GM12865 (cell line): Measurements from ENCODE around the gene IL18RAP.

Experiments
- DNase-seq: peaks from one replicate; pipeline ENCODE4 v3.0.0; 2010; ENCODE audit warnings: low read depth
- H3K4me3 ChIP-seq: 2 replicates; pipeline ENCODE4 v1.5.1; 2011; ENCODE audit warnings: mild to moderate bottlenecking, low read depth, low read length, control low read depth
- TF ChIP-seq, protein P1 (sequence below): IDR thresholded peaks from 2 replicates; pipeline ENCODE4 v1.5.1; 2011; ENCODE audit warnings: low read length, control low read depth, low read depth, inconsistent platforms; ENCODE audit not compliant: insufficient read depth; ENCODE audit errors: missing control alignments

Gene IL18RAP

DNA sequence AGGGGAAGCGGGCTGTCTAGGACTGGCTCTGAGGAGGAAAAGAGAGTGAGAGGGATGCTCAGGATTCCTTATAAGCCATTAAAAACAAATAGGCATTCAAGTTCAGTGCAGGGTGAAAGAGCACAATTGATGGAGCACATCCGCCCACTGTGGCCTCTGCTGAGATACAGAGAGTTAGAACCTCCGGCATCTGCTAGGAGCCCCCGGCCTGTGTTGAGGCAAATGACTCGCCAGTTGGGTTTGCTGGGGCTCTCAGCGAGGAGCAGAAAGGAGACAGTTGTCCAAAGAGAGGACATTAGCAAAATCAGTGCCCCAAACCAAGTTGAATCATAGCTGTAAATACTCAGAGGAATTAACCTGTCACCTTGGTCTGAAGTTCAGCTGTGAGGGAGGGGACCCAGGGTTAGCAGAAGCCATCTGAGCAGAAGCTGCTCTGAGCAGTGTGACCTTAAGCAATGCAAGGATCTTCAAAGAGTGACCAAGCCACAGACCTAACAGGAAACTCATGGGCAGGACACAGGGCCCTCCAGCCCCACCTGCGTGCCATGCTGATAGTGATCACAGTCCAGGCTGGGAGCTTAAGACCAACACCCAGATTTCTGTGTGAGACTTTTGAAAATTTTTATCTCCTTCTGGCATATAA is 23.3 kb upstream of the IL18RAP start:
- TF ChIP-seq, protein P1, sequence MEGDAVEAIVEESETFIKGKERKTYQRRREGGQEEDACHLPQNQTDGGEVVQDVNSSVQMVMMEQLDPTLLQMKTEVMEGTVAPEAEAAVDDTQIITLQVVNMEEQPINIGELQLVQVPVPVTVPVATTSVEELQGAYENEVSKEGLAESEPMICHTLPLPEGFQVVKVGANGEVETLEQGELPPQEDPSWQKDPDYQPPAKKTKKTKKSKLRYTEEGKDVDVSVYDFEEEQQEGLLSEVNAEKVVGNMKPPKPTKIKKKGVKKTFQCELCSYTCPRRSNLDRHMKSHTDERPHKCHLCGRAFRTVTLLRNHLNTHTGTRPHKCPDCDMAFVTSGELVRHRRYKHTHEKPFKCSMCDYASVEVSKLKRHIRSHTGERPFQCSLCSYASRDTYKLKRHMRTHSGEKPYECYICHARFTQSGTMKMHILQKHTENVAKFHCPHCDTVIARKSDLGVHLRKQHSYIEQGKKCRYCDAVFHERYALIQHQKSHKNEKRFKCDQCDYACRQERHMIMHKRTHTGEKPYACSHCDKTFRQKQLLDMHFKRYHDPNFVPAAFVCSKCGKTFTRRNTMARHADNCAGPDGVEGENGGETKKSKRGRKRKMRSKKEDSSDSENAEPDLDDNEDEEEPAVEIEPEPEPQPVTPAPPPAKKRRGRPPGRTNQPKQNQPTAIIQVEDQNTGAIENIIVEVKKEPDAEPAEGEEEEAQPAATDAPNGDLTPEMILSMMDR: no peak
- no peak overlapping the region for H3K4me3 ChIP-seq
- DNase-seq: no peak

- TF ChIP-seq, protein P1: no peak
- H3K4me3 ChIP-seq: no peak overlapping the region
- no peak for DNase-seq
Measured at GRCh38 chr2:102401456-102401855, 21.5 kb upstream of the IL18RAP start.

GRCh38 chr2:102401865-102402264 is 21.1 kb upstream of the IL18RAP start:
- TF ChIP-seq, protein P1: no peak
- no peak for DNase-seq
- no peak overlapping the region for H3K4me3 ChIP-seq

DNA sequence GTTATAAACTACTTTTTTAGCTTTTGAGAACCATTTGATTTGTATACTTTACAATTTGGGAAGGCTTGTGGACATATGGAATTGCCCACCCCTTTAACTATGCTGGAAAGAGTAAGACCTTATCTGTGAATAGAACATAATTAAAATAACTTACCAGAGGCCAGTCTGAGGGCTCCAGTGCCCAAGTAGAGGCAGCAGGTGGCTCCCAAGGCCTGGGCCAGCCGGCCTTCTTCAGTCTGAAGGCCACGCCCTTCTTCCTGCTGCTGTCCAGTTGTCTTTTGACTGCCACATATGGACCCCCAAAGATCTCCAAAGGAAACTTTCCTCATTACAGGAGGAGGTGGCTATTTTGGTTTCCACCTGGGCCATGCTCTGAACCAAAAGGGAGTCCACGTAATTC is 12.0 kb upstream of the IL18RAP start:
- no peak overlapping the region for H3K4me3 ChIP-seq
- TF ChIP-seq, protein P1: no peak
- DNase-seq: no peak

GRCh38 chr2:102412199-102412598 is 10.8 kb upstream of the IL18RAP start:
- no peak overlapping the region for H3K4me3 ChIP-seq
- DNase-seq: no peak
- TF ChIP-seq, protein P1: no peak

DNA sequence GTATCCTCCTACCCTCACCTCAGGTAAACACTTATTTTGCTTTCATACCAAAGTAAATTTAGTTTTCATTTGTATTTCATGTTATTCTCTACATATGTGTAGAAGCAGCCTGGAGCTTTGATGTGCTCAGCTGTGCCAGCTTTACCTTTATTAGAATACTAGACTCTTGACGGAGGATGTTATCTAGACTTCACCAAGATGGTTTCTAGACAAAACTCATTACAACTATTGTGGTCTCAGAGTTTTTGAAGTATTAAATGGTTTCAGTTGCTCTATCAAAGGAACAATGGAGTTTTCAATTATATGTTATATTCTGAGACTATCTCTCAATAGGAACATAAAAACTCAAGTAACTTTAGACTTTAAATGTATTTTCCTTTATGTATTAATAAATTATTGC is 5.0 kb upstream of the IL18RAP start:
- no peak overlapping the region for H3K4me3 ChIP-seq
- DNase-seq: no peak
- TF ChIP-seq, protein P1: no peak

GRCh38 chr2:102418421-102418961 is 4.5 kb upstream of the IL18RAP start:
- H3K4me3 ChIP-seq: no peak overlapping the region
- peak; percentile 59 for DNase-seq
- TF ChIP-seq, protein P1: no peak
